WTC11 (cell line): ENCODE measurements around the gene RHOA. TPM values are rescaled to one million over a fixed set of nuclear protein-coding genes. Genes with fewer than 3 reads are reported as not detected.

Experiments
- ATAC-seq: fragments of 200-7000 bp; cut with Tn5 transposase; 2 replicates; pipeline ENCODE4 v1.10.0; 2021; ENCODE audit warnings: mild to moderate bottlenecking, moderate library complexity
- CTCF ChIA-PET: fragments of 300-600 bp; sonication (Branson Sonifier 250); formaldehyde crosslinking; loops from one replicate; lab custom pipeline; 2021; ENCODE audit warnings: antibody characterized with exemption; lab: Charles Lee
- POLR2A ChIA-PET: fragments of 350-600 bp; sonication (Branson Sonifier 250); formaldehyde crosslinking; loops from one replicate; lab custom pipeline; 2021; ENCODE audit warnings: antibody characterized with exemption; lab: Charles Lee
- DNase-seq: peaks from one replicate; pipeline ENCODE4 v3.0.0; 2021; ENCODE audit warnings: low spot score
- H3K27ac Mint-ChIP-seq: 2 replicates; pipeline ENCODE4 v1.8.0; 2021; ENCODE audit warnings: mixed read lengths
- H3K27me3 Mint-ChIP-seq: 2 replicates; pipeline ENCODE4 v1.8.0; 2021; ENCODE audit warnings: low read depth, mild to moderate bottlenecking, moderate library complexity, mixed read lengths
- H3K36me3 Mint-ChIP-seq: 2 replicates; pipeline ENCODE4 v1.8.0; 2021; ENCODE audit warnings: mixed read lengths
- H3K4me1 Mint-ChIP-seq: 2 replicates; pipeline ENCODE4 v1.8.0; 2022; ENCODE audit warnings: mixed read lengths
- H3K4me3 Mint-ChIP-seq: 2 replicates; pipeline ENCODE4 v1.8.0; 2021; ENCODE audit warnings: mild to moderate bottlenecking, moderate library complexity, mixed read lengths
- H3K9me3 Mint-ChIP-seq: 2 replicates; pipeline ENCODE4 v1.8.0; 2021; ENCODE audit warnings: mixed read lengths
- ARID4B ChIP-seq: sonication (generic); formaldehyde crosslinking; IDR thresholded peaks from 2 replicates; pipeline ENCODE4 v1.8.0; 2023; ENCODE audit warnings: missing genetic modification reagents, mild to moderate bottlenecking, borderline replicate concordance
- CREB1 ChIP-seq: sonication (generic); formaldehyde crosslinking; IDR thresholded peaks from 2 replicates; pipeline ENCODE4 v1.8.0; 2023; ENCODE audit warnings: mild to moderate bottlenecking, missing genetic modification reagents
- ESRRA ChIP-seq: sonication (generic); formaldehyde crosslinking; IDR thresholded peaks from 2 replicates; pipeline ENCODE4 v1.8.1; 2022; ENCODE audit warnings: mild to moderate bottlenecking, missing genetic modification reagents, borderline replicate concordance
- ETV6 ChIP-seq: sonication (generic); formaldehyde crosslinking; IDR thresholded peaks from 2 replicates; pipeline ENCODE4 v1.8.1; 2022; ENCODE audit warnings: mild to moderate bottlenecking, missing genetic modification reagents
- FOXK1 ChIP-seq: sonication (generic); formaldehyde crosslinking; IDR thresholded peaks from 2 replicates; pipeline ENCODE4 v1.8.0; 2022; ENCODE audit warnings: mild to moderate bottlenecking, moderate library complexity, missing genetic modification reagents
- GABPB1 ChIP-seq: sonication (generic); formaldehyde crosslinking; IDR thresholded peaks from 2 replicates; pipeline ENCODE4 v1.8.1; 2023; ENCODE audit warnings: mild to moderate bottlenecking, missing genetic modification reagents
- GRHL2 ChIP-seq: fragments of 250-450 bp; sonication (Bioruptor Pico); IDR thresholded peaks from 2 replicates; pipeline ENCODE4 v1.8.0; 2022; ENCODE audit warnings: mild to moderate bottlenecking, moderate library complexity; ENCODE audit not compliant: insufficient replicate concordance, severe bottlenecking
- KAT7 ChIP-seq: sonication (generic); formaldehyde crosslinking; IDR thresholded peaks from 2 replicates; pipeline ENCODE4 v1.8.1; 2023; ENCODE audit warnings: missing genetic modification reagents, mild to moderate bottlenecking, borderline replicate concordance
- MXD4 ChIP-seq: fragments of 250-450 bp; sonication (Bioruptor Pico); IDR thresholded peaks from 2 replicates; pipeline ENCODE4 v1.8.0; 2021; ENCODE audit warnings: mild to moderate bottlenecking, moderate library complexity, borderline replicate concordance
- NFYB ChIP-seq: sonication (generic); formaldehyde crosslinking; conservative IDR thresholded peaks from 2 replicates; pipeline ENCODE4 v1.8.0; 2022; ENCODE audit warnings: low read depth, missing genetic modification reagents
- SP1 ChIP-seq: sonication (generic); formaldehyde crosslinking; conservative IDR thresholded peaks from 2 replicates; pipeline ENCODE4 v1.8.1; 2022; ENCODE audit warnings: missing genetic modification reagents
- TCF7 ChIP-seq: sonication (generic); formaldehyde crosslinking; IDR thresholded peaks from 2 replicates; pipeline ENCODE4 v1.8.0; 2022; ENCODE audit warnings: mild to moderate bottlenecking, low read depth, missing genetic modification reagents, moderate library complexity
- ZNF423 ChIP-seq: fragments of 250-450 bp; sonication (Bioruptor Pico); IDR thresholded peaks from 2 replicates; pipeline ENCODE4 v2.1.2; 2022; ENCODE audit warnings: mild to moderate bottlenecking, moderate library complexity
- ZNF425 ChIP-seq: fragments of 250-450 bp; sonication (Bioruptor Pico); conservative IDR thresholded peaks from 2 replicates; pipeline ENCODE4 v1.9.0; 2021; ENCODE audit warnings: mild to moderate bottlenecking
- ZNF512 ChIP-seq: sonication (generic); formaldehyde crosslinking; IDR thresholded peaks from 2 replicates; pipeline ENCODE4 v1.8.1; 2022; ENCODE audit warnings: missing genetic modification reagents, borderline replicate concordance
- total RNA-seq: library from RNA; stranded (reverse); gene quantifications from 3 replicates; pipeline ENCODE4 v1.2.3, GENCODE V29; 2021
- TF ChIP-seq, protein P1 (sequence below): sonication (generic); formaldehyde crosslinking; IDR thresholded peaks from 2 replicates; pipeline ENCODE4 v1.8.1; 2023; ENCODE audit warnings: mild to moderate bottlenecking, moderate library complexity, missing genetic modification reagents
- TF ChIP-seq, protein P2 (sequence below): fragments of 250-450 bp; sonication (Bioruptor Pico); IDR thresholded peaks from 2 replicates; pipeline ENCODE4 v1.9.0; 2021; ENCODE audit warnings: mild to moderate bottlenecking
- TF ChIP-seq, protein P3 (sequence below): sonication (generic); formaldehyde crosslinking; conservative IDR thresholded peaks from 2 replicates; pipeline ENCODE4 v1.8.1; 2022; ENCODE audit warnings: mild to moderate bottlenecking, missing genetic modification reagents

Gene RHOA
- total RNA-seq, 1 experiment from 2014 or later: 367 TPM

DNA sequence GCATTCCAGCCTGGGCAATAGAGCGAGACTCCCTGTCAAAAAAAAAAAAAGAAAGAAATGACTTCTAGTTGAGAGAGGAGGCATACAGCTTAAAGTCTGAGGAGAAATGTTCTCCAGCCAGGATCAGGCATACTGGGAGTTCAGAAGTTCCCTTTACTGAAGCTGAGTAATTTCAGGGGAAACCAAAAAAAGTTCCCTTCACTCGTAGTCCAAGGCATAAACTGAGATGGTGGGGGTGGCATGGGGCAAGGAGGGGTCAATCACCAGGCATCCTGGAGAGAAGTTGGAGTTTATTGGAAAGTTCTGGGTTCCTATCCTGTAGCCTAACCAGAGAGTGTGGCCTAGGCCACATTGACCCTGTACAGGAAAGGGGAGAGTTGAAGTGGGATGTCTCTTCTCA lies 59.5 kb downstream of the RHOA start:
- Mint-ChIP-seq H3K36me3 (peaks cover 17% of the 10 kb centered on the region), H3K4me3 (no peak overlapping the region), H3K4me1 (peaks cover 10% of the 10 kb centered on the region), H3K27me3 (no peaks in the 10 kb centered on the region; the same call in 1 of the 2 replicates), H3K9me3 (peaks cover 3% of the 10 kb centered on the region), H3K27ac (no peak overlapping the region)
- DNase-seq (no peak), ATAC-seq (no peak)
- TF ChIP-seq MXD4 (no peak), GRHL2 (CRISPR knock-in tag) (no peak), ZNF425 (CRISPR knock-in tag) (no peak), KAT7 (no peak), ESRRA (CRISPR knock-in tag) (no peak), ARID4B (CRISPR knock-in tag) (no peak), NFYB (CRISPR knock-in tag) (no peak), GABPB1 (no peak), FOXK1 (CRISPR knock-in tag) (no peak), SP1 (no peak), ZNF423 (CRISPR knock-in tag) (no peak), ETV6 (no peak), CREB1 (CRISPR knock-in tag) (no peak), TCF7 (no peak)
- TF ChIP-seq, protein P1, sequence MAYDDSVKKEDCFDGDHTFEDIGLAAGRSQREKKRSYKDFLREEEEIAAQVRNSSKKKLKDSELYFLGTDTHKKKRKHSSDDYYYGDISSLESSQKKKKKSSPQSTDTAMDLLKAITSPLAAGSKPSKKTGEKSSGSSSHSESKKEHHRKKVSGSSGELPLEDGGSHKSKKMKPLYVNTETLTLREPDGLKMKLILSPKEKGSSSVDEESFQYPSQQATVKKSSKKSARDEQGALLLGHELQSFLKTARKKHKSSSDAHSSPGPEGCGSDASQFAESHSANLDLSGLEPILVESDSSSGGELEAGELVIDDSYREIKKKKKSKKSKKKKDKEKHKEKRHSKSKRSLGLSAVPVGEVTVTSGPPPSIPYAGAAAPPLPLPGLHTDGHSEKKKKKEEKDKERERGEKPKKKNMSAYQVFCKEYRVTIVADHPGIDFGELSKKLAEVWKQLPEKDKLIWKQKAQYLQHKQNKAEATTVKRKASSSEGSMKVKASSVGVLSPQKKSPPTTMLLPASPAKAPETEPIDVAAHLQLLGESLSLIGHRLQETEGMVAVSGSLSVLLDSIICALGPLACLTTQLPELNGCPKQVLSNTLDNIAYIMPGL (CRISPR knock-in tag): no peak
- TF ChIP-seq, protein P2, sequence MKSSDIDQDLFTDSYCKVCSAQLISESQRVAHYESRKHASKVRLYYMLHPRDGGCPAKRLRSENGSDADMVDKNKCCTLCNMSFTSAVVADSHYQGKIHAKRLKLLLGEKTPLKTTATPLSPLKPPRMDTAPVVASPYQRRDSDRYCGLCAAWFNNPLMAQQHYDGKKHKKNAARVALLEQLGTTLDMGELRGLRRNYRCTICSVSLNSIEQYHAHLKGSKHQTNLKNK (CRISPR knock-in tag): no peak
- TF ChIP-seq, protein P3, sequence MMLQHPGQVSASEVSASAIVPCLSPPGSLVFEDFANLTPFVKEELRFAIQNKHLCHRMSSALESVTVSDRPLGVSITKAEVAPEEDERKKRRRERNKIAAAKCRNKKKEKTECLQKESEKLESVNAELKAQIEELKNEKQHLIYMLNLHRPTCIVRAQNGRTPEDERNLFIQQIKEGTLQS: no peak
- CTCF ChIA-PET: interaction anchor here (0.9 to 1.6 kb wide), 3 partner anchors 97 to 365 kb away, joined by 3 to 5 read pairs (median 4); no protein-coding TSS in a partner anchor
- POLR2A ChIA-PET: interaction anchor here (0.5 kb wide), 1 partner anchor 46 kb away, joined by 4 read pairs; no protein-coding TSS in a partner anchor

DNA sequence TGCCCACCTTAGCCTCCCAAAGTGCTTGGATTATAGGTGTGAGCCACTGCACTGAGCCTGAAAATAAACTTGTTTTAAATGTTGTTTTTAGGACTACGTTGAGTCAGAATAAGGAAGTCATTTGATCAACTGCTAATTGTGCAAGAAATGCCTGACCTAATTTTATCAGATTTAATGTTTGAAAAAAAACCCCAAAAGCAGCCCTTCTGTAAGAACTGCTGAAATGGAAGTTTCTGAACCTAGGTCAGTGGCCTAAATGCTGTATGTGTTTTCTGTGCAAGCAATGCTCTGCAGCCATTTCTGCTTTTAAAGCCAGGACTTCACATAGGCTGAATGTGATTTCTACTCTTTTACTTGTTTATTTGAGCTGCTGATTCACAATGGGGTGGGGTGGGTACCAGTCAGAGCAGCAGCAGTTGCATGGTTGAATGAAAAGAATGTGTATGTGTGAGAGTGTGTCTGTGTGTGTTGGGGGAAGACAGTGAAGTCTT lies 60.2 kb downstream of the RHOA start:
- no peak for TF ChIP-seq ZNF512 (CRISPR knock-in tag)
- TF ChIP-seq, all 79 proteins: peak for 0
- Mint-ChIP-seq H3K4me1 (peaks cover 9% of the 10 kb centered on the region), H3K27me3 (no peaks in the 10 kb centered on the region; the same call in 1 of the 2 replicates), H3K9me3 (peaks cover 3% of the 10 kb centered on the region), H3K36me3 (peaks cover 16% of the 10 kb centered on the region), H3K4me3 (no peak overlapping the region), H3K27ac (peak overlapping the region; percentile 13)
- ChIA-PET POLR2A (interaction anchor here (0.5 to 0.8 kb wide), 3 partner anchors 12 to 118 kb away, joined by 3 to 4 read pairs (median 4); partner anchors contain the start of gene USP4), CTCF (interaction anchor here (0.6 to 3.1 kb wide), 5 partner anchors 12 to 180 kb away, joined by 3 to 25 read pairs (median 4); partner anchors contain the start of genes KLHDC8B and USP4)
- DNase-seq (no peak), ATAC-seq (0 out of 2 replicates have a peak, but pooled peaks have one; percentile 22)
